Loucy (cell line): ENCODE results near the gene AKAP6.

Experiments
- EZH2phosphoT487 ChIP-seq: fragments of 200-600 bp; IDR thresholded peaks from 2 replicates; pipeline ENCODE4 v1.6.1; 2018; ENCODE audit warnings: antibody characterized with exemption, mild to moderate bottlenecking, moderate library complexity, borderline replicate concordance
- TF ChIP-seq, protein P1 (sequence below): fragments of 200-600 bp; sonication (generic); conservative IDR thresholded peaks from 2 replicates; pipeline ENCODE4 v1.5.1; 2014; ENCODE audit warnings: mild to moderate bottlenecking, antibody characterized with exemption, low read length

DNA sequence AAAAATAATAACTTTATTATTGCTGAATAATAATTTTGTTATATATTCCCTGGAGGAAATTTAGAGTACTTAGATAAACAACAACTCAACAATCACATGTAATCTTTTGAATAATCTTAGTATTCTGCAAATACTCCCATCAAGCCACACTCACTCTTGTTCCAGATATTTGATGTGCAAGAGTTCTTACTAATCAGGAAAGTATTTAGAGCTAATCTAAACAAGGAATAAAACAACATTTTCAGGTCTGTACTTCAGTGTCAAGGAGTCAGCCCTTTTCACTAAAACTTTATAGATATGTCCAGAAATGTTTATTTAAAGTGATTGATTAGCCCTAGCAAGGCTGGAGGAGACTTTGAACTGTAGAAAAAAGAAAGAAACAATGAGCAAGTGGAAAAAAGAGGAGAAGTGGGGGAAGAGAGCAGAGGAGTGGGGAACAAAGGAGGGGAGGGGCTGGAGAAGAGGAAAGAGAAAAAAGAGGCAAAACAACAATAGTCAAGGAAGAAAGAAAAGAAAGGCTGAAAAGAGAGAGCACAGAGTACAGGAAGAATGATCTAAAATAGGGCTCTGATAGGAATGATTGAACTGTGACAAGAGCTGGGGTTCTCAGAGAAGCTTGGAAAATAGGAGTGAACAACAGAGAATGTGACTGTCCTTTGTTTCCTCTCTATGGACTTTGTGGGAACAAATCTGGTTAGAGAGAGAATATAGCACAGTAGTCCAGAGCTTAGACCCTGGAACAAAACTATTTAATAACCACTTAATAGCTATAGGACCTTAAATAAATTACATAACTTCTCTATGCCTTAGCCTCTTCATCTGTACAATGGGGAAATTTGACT lies 238.7 kb downstream of the AKAP6 start:
- TF ChIP-seq, protein P1, sequence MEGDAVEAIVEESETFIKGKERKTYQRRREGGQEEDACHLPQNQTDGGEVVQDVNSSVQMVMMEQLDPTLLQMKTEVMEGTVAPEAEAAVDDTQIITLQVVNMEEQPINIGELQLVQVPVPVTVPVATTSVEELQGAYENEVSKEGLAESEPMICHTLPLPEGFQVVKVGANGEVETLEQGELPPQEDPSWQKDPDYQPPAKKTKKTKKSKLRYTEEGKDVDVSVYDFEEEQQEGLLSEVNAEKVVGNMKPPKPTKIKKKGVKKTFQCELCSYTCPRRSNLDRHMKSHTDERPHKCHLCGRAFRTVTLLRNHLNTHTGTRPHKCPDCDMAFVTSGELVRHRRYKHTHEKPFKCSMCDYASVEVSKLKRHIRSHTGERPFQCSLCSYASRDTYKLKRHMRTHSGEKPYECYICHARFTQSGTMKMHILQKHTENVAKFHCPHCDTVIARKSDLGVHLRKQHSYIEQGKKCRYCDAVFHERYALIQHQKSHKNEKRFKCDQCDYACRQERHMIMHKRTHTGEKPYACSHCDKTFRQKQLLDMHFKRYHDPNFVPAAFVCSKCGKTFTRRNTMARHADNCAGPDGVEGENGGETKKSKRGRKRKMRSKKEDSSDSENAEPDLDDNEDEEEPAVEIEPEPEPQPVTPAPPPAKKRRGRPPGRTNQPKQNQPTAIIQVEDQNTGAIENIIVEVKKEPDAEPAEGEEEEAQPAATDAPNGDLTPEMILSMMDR, result no peak
- no peak for TF ChIP-seq EZH2phosphoT487
